ENCODE measurements around the gene ARHGAP27. TPM values are rescaled to one million over a fixed set of nuclear protein-coding genes. Genes with fewer than 3 reads are reported as not detected.
"Not testable (repeated sequence)": the region's sequence is repeated elsewhere in the genome, so short reads cannot be mapped to it uniquely, and the experiment has no call there.

The ARHGAP27 gene
- total RNA-seq (2021; ENCODE audit: unreplicated experiment): 39.2 TPM
- 41.1 TPM for polyA plus RNA-seq (2012; ENCODE audit: insufficient read length)
- percentile 63 among the genes with signal in this experiment for Bru-seq, nascent RNA
- percentile 67 among the genes with signal in this experiment for BruChase-seq, experiment 1, labeled RNA remaining after a 2-hour chase
- percentile 66 among the genes with signal in this experiment for BruChase-seq, experiment 2, labeled RNA remaining after a 6-hour chase
- long read RNA-seq, full-length matches to known transcripts: 8 of 76 reads
- long read RNA-seq, partial matches to known transcripts: 27 of 76 reads
- long read RNA-seq, other reads (novel, unspliced or antisense): 41 of 76 reads

GRCh38 chr17:45432405-45433158 is at the start of gene ARHGAP27:
ARHGAP27 (minus strand) TSS chr17:45432870; CDS start chr17:45430279, 2,591 bp downstream.
- Histone ChIP-seq H3K27me3 (ENCODE audit: control insufficient read depth, insufficient read depth, low read length) (no peaks in the 10 kb centered on the region), H3K27ac (ENCODE audit: low read length) (peak within 1 kb of the TSS; percentile 39; the same call in 1 of the 2 replicates), H3K4me1 (ENCODE audit: control insufficient read depth, insufficient read depth, low read length) (no peaks in the 10 kb centered on the region), H3K36me3 (ENCODE audit: control insufficient read depth, insufficient read depth, low read length) (no peaks in the 10 kb centered on the region; the same call in 1 of the 2 replicates), H3K4me3 (ENCODE audit: low read depth in 2 of 2, low read length in 2 of 2) (peak within 1 kb of the TSS; percentile 56 to 67), H3K9me3 (ENCODE audit: control insufficient read depth, insufficient read depth, low read depth, low read length) (no peaks in the 10 kb centered on the region)
- no peak for DNase-seq (ENCODE audit: low read depth, low spot score)
- ChIA-PET POLR2A (no interaction called here), CTCF (no interaction called here)
- peak; percentile 11; the same call in 1 of the 2 replicates for ATAC-seq
- TF ChIP-seq SIN3A (IDR thresholded peaks at IDR 0.05; ENCODE audit: borderline replicate concordance, insufficient read depth, low read depth, low read length): no peak
- no peak for TF ChIP-seq REST (IDR thresholded peaks at IDR 0.05; ENCODE audit: insufficient read depth in 1 of 2, low read depth in 2 of 2, low read length in 1 of 2)
- TF ChIP-seq CTCF (IDR thresholded peaks at IDR 0.05): no peak
- no peak for TF ChIP-seq POLR2AphosphoS5 (IDR thresholded peaks at IDR 0.05; ENCODE audit: low read depth, low read length)
- no peak for TF ChIP-seq TCF7L2 (IDR thresholded peaks at IDR 0.05; ENCODE audit: low read depth, low read length)
- intact Hi-C loops (cut with micrococcal nuclease; ENCODE audit: unreplicated experiment): no loop called here
- no TSS peak for BruUV-seq (replicated peaks)
- in situ Hi-C loops (cut with HindIII; ENCODE audit: low pct_unique_long_range_greater_than_20kb, low sequenced_read_pairs): no loop called here

GRCh38 chr17:45482317-45482716 is 49.6 kb upstream of the ARHGAP27 start:
- POLR2A ChIA-PET; DNase-seq (ENCODE audit: low read depth, low spot score); ATAC-seq; H3K27me3 ChIP-seq (ENCODE audit: control insufficient read depth, insufficient read depth, low read length); H3K27ac ChIP-seq (ENCODE audit: low read length); CTCF ChIA-PET; H3K36me3 ChIP-seq (ENCODE audit: control insufficient read depth, insufficient read depth, low read length); in situ Hi-C loops (cut with HindIII; ENCODE audit: low pct_unique_long_range_greater_than_20kb, low sequenced_read_pairs); H3K4me1 ChIP-seq (ENCODE audit: control insufficient read depth, insufficient read depth, low read length); H3K9me3 ChIP-seq (ENCODE audit: control insufficient read depth, insufficient read depth, low read depth, low read length); H3K4me3 ChIP-seq (ENCODE audit: low read depth in 2 of 2, low read length in 2 of 2); BruUV-seq (replicated peaks); intact Hi-C loops (cut with micrococcal nuclease; ENCODE audit: unreplicated experiment): not testable (repeated sequence)

- H3K4me3 ChIP-seq (ENCODE audit: low read depth in 2 of 2, low read length in 2 of 2); in situ Hi-C loops (cut with HindIII; ENCODE audit: low pct_unique_long_range_greater_than_20kb, low sequenced_read_pairs); BruUV-seq (replicated peaks); DNase-seq (ENCODE audit: low read depth, low spot score); H3K27ac ChIP-seq (ENCODE audit: low read length); CTCF ChIA-PET; H3K4me1 ChIP-seq (ENCODE audit: control insufficient read depth, insufficient read depth, low read length); ATAC-seq; H3K36me3 ChIP-seq (ENCODE audit: control insufficient read depth, insufficient read depth, low read length); H3K9me3 ChIP-seq (ENCODE audit: control insufficient read depth, insufficient read depth, low read depth, low read length); intact Hi-C loops (cut with micrococcal nuclease; ENCODE audit: unreplicated experiment); H3K27me3 ChIP-seq (ENCODE audit: control insufficient read depth, insufficient read depth, low read length); POLR2A ChIA-PET: not testable (repeated sequence)
Measured at GRCh38 chr17:45475436-45475835, 42.8 kb upstream of the ARHGAP27 start.

GRCh38 chr17:45472249-45472648 is 39.6 kb upstream of the ARHGAP27 start:
- H3K27ac ChIP-seq (ENCODE audit: low read length); in situ Hi-C loops (cut with HindIII; ENCODE audit: low pct_unique_long_range_greater_than_20kb, low sequenced_read_pairs); POLR2A ChIA-PET; H3K9me3 ChIP-seq (ENCODE audit: control insufficient read depth, insufficient read depth, low read depth, low read length); DNase-seq (ENCODE audit: low read depth, low spot score); intact Hi-C loops (cut with micrococcal nuclease; ENCODE audit: unreplicated experiment); H3K4me1 ChIP-seq (ENCODE audit: control insufficient read depth, insufficient read depth, low read length); BruUV-seq (replicated peaks); H3K4me3 ChIP-seq (ENCODE audit: low read depth in 2 of 2, low read length in 2 of 2); ATAC-seq; H3K27me3 ChIP-seq (ENCODE audit: control insufficient read depth, insufficient read depth, low read length); H3K36me3 ChIP-seq (ENCODE audit: control insufficient read depth, insufficient read depth, low read length); CTCF ChIA-PET: not testable (repeated sequence)

GRCh38 chr17:45469204-45469563 is 36.5 kb upstream of the ARHGAP27 start:
- H3K9me3 ChIP-seq (ENCODE audit: control insufficient read depth, insufficient read depth, low read depth, low read length); H3K27me3 ChIP-seq (ENCODE audit: control insufficient read depth, insufficient read depth, low read length); H3K4me1 ChIP-seq (ENCODE audit: control insufficient read depth, insufficient read depth, low read length); POLR2A ChIA-PET; ATAC-seq; in situ Hi-C loops (cut with HindIII; ENCODE audit: low pct_unique_long_range_greater_than_20kb, low sequenced_read_pairs); H3K36me3 ChIP-seq (ENCODE audit: control insufficient read depth, insufficient read depth, low read length); CTCF ChIA-PET; H3K4me3 ChIP-seq (ENCODE audit: low read depth in 2 of 2, low read length in 2 of 2); H3K27ac ChIP-seq (ENCODE audit: low read length); BruUV-seq (replicated peaks); intact Hi-C loops (cut with micrococcal nuclease; ENCODE audit: unreplicated experiment); DNase-seq (ENCODE audit: low read depth, low spot score): not testable (repeated sequence)
